Left colon (tissue), 2 donors: ENCODE data around the gene ACOX3. TPM values are rescaled to one million over a fixed set of nuclear protein-coding genes. Genes with fewer than 3 reads are reported as not detected.
A peak's percentile ranks its signal among the peaks of the same experiment; 100 is the strongest.
"Not testable (repeated sequence)": the region's sequence is repeated elsewhere in the genome, so short reads cannot be mapped to it uniquely, and the experiment has no call there.

ENCODE experiments used
- ATAC-seq: fragments of 200-7000 bp; cut with Tn5 transposase; one replicate; pipeline ENCODE4 v1.9.1; 2020; ENCODE audit warnings: mild to moderate bottlenecking, moderate library complexity
- DNase-seq, 2 donors: peaks; one replicate each; pipeline ENCODE4 v3.0.0-alpha.2; 2020
- intact Hi-C, 2 donors: fragments of 100-400 bp; cut with DNase I in 1 of 2; cut with micrococcal nuclease in 1 of 2; formaldehyde crosslinking; loops; one replicate each; pipeline versions ENCODE4 v1.11.2 to v1.14.0; 2022; cut with DNase I, micrococcal nuclease
- total RNA-seq, 2 donors: library from RNA; stranded (reverse); fragmentation: NEBNext Ultra II Directional; extraction: Animal tissue kit (Norgen Biotek cat#: 25700); gene quantifications; one replicate each; pipeline ENCODE4 v1.2.1, GENCODE V29; 2021
- donor health status: DM: no; HTN: no; CAD: no.
- donor health status: DM: yes; HTN: yes; CAD: no.

Gene ACOX3
- total RNA-seq, 2 donors from 2014 or later: 25.9 to 29.7 TPM

DNA sequence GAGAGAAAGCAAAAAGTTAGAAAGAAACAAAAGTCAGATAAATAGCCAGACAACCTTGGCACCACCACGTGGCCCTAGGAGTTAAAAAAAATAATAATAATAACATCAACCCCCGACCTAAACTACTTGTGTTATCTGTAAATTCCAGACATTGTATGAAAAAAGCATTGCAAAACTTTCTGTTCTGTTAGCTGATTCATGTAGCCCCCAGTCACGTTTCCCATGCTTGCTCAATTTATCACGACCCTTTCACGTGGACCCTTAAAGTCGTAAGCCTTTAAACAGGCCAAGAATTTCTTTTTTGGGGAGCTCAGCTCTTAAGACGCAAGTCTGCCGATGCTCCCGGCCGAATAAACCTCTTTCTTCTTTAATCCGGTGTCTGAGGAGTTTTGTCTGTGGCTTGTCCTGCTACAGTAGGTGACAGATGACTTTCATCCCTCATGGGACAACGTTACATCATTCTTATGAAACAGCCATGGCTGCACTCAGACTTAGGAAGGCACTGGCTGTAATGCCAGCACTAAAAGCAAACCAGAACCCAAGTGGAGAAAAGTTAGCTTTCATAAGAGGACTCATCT lies 520 bp downstream of the ACOX3 start:
- peak; percentile 32 for ATAC-seq
- intact Hi-C loops: no loop called here
- peak in 1 of 2 donors; percentile 28 for DNase-seq

DNA sequence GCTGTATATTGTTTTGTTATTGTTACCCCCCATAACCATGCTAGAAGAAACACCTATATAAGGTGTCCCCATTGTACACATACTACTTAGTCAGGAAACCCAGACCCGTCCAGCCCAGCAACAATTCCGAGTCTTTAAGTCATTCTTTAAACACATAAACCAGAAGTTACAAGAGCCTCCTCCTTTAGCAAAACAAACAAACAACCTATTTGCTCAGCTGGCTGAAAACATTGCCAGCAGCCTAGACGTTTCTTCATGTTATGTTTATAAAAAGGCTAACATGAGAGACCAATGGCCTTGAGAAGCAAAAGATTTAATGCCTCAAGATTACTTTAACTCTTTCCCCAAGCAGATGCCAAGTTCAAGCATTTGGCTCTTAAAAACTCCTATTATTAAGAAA lies 1.4 kb downstream of the ACOX3 start:
- intact Hi-C loops: no loop called here
- ATAC-seq: no peak
- no peak for DNase-seq

DNA sequence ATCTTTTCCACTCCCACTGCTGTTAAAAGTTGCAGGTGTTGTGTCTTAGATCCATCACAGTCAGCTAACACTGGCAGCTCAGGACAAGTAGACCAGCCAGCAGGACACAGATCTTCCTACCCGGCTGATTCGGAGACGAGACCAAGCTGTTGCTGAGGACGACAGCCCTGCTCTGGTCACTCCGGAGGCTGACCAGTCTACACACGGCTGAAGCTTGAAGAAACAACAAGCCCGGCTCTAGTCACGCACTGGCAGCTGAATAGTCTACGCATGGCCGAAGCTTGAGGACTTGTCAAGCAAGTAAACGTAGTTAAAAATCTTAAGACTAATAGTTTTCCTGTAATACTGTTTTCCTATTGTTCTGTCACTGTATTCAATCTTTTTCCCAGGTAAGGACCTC lies 1.8 kb downstream of the ACOX3 start:
- intact Hi-C loops: no loop called here
- DNase-seq: no peak
- no peak for ATAC-seq

DNA sequence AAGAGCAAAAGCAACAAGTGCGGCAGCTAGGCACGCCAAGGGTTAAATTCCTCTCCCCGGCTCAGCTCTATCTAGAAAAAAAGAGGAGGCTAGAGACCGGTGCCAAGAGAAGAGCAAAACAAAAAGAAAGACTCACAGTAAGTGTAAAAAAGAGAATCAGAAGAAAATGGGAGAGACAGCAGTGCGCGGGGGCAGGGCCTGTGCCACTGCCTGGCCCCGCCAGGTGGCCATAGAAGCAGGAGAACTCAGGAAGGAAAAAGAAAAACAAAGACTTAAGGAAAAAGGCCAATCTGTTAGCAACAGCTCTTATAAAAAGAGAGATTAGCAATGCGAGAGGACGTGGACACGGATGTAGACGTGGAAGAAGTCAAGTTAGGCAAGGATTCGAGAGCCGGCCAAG lies 3.2 kb downstream of the ACOX3 start:
- intact Hi-C loops: no loop called here
- ATAC-seq: no peak
- DNase-seq: no peak

DNA sequence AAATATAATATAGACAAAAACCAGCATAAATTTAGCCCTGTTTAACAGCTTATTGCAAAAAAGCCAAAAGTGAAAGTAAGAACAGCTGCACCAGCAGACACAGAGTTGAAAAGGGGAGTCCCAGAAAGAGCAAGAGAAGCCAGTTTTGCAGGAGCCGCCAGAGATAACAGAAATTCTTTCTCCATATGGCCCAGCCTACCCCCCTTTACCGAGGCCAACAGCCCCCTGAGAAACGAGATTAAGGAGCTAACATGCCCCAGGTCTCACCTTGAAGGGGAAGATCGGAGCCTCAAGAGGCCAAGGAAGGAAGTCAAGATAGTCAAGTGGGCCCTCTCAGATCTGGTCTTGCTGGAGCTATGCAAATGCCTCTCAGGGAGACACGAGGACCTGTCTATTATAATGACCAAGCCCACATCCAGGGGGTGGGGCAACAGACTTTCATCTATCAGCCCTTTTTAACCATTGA lies 4.8 kb downstream of the ACOX3 start:
- peak in 1 of 2 donors; percentile 28 for DNase-seq
- no peak for ATAC-seq
- intact Hi-C loops: no loop called here

DNA sequence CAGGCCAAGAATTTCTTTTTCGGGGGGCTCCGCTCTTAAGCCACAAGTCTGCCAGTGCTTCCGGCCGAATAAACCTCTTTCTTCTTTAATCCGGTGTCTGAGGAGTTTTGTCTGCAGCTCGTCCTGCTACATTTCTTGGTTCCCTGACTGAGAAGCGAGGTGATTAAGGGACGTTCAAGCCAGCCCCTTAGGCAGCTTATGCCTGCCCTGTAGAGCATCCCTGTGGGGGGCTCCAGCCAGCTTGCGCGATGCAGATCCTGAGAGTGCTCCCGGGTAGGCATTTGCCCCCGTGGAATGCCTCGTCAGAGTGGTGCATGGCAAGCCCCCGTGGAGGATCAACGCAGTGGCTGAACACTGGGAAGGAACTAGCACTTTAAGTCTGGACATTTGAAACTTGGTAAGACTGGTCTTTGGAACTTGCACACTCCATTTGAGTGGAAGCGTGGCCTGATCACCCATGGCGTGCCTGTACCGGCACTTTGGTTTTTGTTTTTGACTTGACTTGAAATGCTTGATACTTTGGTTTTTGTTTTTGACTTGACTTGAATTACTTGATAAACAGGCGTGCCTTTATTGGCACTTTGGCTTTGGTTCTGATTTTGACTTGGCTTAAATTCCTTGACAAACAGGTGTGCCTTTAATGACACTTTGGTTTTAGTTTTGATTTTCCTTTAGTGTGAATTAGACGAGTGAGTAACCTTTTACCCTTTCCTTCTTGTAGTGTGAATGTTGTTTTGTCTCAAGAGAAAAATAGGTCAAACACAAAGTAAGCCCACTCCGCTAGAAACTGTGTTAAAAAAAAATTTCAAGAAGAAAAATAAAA lies 6.1 kb downstream of the ACOX3 start:
- DNase-seq: no peak
- intact Hi-C loops: no loop called here
- ATAC-seq: peak; percentile 72

DNA sequence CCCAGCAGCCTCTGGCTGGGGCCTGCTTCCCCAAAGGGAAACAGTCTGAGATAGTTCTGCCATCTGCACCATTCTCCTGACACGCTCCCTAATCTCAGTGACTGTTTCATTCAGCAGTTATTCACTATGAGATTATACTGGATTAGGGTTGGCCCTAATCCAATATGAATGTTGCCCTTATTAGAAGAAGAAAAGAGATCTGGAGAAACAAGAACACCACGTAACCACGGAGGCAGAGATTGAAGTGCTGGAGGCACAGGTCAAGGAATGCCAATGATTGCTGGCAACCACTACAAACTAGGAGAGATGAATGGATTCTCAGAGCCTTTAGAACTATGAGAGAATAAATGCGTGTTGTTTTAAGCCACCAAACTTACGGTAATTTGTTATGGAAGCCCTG lies 7.4 kb downstream of the ACOX3 start:
- ATAC-seq (no peak), DNase-seq (no peak)
- intact Hi-C loops: no loop called here

DNA sequence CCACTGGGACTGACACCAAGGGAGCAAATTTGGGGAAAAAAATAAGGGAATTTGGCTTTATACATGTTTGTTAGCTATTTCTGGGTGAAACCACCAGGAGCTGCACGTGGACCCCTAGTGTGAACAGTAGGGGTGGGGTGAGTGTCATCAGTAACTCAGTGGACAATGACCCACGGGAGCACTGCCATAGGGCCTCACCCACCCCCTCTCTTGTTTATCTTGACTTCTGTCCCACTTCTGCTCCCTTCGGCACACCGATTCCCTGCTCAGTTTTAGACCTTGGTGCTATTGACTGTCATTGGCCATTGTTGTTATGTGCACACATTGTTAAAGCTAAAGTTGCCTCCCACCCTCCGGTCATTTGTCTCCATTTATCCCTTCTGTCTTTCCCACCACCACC lies 9.0 kb downstream of the ACOX3 start:
- DNase-seq (no peak), ATAC-seq (no peak)
- intact Hi-C loops: no loop called here

DNA sequence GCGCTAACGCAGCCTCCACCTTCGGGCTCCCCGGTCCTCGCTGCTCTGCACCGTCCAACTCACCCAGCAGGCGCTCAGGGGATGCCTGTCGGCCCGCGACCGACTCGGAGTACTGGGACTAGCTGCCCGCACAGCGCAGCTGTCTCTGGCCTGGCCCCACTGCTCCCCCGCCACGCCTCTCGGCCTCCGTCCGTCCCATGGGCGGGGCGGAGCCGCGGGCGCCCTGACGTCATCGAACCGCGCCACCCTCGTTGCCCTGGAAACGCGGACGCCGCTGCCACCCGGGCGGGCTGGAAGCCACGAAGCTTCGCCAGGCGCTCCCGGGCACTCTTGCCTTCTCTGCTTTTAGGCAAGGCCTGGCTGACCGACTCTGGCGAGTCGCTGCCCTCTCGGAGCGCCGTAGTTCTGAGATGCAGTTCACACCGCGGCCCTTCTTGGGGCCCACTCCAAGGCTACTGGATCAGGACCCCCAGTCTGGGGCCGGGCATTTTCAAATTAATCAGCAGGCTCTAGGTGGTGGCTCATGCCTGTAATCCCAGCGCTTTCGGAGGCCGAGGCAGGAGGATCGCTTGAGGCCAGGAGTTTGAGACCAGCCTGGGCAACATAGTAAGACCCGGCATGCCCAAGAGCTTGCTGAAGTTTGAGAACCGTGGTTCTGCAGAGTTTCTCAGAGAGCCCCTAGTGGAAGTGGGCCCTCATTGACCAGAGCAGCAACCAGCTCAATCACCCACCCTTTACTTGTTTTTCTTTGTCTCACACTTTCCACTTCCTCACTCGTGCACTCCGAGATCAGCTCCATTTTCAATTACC lies 12.0 kb downstream of the ACOX3 start:
- ATAC-seq: peak; percentile 99

DNA sequence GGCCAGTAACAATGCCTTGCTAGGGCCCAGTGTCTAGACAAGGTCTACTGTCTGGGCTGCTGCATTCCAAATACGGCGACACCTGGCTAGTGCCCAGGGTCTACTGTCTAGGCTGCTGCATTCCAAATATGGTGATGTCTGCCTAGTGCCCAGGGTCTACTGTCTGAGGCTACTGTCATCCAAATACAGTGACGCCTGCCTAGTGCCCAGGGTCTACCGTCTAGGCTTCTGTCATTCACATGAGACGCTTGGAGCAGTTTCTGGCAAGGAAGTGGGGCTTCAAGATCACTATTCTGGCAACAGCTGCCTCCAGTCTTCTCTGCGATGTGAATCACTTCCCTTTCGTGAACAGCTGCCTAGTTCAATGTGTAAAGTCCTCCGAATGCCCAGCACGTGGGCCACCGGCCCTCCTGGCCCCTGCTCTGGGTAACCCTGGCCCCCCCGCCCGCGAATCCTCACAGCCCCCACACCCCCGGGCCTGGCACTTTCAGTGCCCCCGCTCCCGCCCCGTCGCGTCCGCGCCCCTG lies 12.7 kb downstream of the ACOX3 start:
- intact Hi-C loops: no loop called here
- DNase-seq (no peak), ATAC-seq (peak; percentile 60)

More for the DNA sequence above, 12.0 kb downstream of the ACOX3 start:
- intact Hi-C loops: no loop called here
- peak; percentile 80 to 92 for DNase-seq

DNA sequence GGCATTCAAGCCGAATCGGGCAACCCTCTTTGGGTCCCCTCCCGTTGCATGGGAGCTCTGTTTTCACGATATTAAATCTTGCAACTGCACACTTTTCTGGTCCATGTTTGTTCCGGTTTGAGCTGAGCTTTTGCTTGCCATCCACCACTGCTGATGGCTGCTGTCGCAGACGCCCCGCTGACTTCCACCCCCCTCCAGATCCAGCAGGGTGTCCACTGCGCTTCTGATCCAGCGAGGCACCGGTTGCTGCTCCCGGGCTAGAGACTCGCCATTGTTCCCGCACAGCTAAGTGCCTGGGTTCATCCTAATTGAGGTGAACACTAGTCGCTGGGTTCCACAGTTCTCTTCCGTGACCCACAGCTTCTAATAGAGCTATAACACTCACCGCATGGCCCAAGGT lies 13.3 kb downstream of the ACOX3 start:
- ATAC-seq: no peak
- DNase-seq: no peak
- intact Hi-C loops: no loop called here

DNA sequence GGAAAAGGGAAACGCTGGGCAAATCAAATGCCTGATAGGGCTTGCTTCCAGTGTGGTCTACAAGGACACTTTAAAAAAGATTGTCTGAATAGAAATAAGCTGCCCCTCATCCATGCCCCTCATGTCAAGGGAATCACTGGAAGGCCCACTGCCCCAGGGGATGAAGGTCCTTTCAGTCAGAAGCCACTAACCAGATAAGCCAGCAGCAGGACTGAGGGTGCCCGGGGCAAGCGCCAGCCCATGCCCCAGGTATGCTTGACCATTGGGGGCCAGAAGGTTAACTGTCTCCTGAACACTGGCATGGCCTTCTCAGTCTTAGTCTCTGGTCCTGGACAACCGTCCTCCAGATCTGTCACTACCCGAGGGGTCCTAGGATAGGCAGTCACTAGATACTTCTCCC lies 17.7 kb downstream of the ACOX3 start:
- DNase-seq: no peak
- intact Hi-C loops: no loop called here
- no peak for ATAC-seq

DNA sequence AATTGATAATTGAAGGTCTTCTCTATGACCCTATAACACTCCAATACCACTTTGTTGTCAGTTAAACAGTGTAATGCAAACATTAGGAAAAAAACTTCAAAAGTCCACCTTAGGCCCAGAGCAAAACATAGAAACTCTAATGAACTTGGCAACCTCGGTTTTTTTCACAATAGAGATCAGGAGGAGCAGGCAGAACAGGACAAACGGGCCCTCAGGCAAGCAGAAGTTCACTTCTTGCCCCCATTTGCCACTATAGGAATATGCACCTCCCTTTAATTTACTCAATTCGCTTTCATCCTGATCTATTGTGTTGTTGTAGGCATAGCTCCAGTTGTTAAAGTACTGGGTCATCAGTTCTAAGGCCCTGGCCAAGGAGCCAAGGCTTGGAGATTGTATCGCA lies 18.2 kb downstream of the ACOX3 start:
- no peak for DNase-seq
- intact Hi-C loops: no loop called here
- no peak for ATAC-seq

DNA sequence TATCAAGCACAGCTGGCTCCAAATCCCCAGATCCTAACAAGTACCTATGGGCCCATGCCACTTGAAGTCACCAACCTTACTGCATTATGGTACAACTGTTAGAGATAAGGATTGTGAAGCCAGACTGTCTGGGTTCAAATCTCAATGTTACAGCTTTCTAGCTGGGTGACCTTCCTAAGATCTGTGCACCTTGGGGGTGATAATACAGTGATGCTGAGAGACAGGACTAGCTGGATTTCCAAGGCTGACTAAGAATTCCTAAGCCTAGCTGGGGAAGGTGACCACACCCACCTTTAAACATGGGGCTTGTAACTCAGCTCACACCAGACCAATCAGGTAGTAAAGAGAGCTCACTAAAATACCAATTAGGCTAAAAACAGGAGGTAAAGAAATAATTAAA lies 20.4 kb downstream of the ACOX3 start:
- intact Hi-C loops, ATAC-seq: not testable (repeated sequence)

DNA sequence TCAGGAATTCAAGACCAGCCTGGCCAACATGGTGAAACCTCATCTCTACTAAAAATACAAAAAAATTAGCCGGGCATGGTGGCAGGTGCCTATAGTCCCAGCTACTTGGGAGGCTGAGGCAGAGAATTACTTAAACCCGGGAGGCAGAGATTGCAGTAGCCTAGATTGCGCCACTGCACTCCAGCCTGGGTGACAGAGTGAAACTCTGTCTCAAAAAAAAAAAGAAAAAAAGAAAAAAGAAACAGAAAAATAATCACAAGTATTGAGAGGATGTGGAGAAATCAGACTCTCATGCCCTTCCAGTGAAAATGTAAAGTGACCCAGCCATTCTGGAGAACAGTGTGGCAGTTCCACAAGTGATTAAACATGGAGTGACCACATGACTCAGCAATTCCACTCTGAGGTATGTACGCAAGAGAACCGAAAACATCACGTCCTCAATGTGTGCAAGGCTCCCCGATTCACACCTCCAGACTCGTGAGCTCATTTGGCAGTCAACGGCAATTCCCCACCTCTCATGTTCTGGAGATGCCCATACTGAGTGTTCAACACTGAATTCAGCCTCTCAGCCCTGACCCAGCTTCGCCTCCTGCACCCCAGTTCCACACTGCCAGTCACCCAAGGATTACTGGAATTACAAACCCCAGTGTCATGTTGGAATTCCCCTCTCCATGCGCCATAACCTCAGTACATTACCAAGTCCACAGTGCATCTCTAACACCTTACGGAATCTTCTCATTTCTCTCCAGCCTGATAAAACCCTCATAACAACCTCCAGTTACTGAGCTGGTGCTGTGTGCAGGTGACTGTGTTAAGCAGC lies 21.1 kb downstream of the ACOX3 start:
- no peak for DNase-seq
- ATAC-seq: no peak

More for the DNA sequence above, 20.4 kb downstream of the ACOX3 start:
- DNase-seq: not testable (repeated sequence)

DNA sequence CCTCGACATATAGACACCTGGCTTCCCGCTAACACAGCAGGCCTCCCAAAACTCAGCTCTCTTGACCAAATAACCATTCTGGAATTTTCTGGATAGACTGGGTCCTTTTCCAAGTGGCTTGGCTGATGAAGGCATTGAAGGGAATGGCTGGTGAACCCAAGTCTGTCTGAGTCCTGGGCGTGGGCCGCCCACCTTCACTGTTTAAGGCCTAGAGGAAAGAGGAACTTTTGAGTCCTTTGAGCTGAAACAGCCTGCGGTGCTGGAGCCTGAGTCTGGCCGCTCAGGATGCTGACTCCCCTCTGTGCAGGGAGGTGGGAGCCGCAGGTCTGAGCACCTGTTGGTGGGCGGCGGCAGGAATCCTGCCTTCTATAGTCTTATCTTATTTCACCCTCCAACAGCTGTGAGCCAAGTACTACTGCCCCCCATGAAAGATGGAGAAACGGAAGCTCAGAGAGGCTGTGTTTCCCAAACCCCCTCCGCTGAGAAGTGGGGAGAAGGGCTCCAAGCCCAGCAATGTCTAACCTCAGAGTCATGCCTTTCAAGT lies 23.4 kb downstream of the ACOX3 start:
- intact Hi-C loops: no loop called here
- ATAC-seq (no peak), DNase-seq (no peak)

More for the DNA sequence above, 21.1 kb downstream of the ACOX3 start:
- intact Hi-C loops: no loop called here

DNA sequence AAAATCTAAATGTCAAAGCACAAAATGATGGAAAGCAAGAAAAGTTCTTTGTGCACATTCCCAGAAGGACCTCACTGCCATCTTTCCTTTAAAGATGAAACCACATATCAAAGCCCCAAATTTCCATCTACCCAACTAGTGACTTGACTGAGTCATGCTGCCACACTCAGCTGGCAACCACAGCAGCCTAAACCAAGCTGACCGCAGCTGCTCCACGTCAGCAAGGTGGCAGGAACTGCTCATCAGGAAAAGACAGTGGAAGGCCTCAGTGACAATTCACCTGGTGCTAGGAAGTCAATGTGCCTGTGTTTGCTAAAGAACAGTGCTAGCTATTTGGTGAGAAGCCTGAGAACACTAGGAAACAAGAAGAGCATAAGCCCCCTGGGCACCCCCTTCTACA lies 26.1 kb downstream of the ACOX3 start:
- intact Hi-C loops: no loop called here
- DNase-seq: no peak
- ATAC-seq: no peak

DNA sequence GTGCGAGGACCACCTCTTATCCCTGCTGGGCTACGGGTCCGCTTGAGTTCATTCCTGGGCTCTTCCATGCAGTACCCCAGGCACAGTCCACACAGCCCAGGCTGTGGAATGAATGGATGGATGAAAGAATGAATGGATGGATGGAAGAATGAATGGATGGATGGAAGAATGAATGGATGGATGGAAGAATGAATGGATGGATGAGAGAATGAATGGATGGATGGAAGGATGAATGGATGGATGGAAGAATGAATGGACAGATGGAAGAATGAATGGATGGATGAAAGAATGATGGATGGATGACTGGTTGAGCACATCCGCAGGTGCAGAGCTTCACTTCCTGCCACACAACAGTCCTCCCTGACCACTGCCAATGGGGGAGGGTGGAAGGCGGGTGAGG lies 28.2 kb downstream of the ACOX3 start:
- DNase-seq (no peak), ATAC-seq (no peak)
- intact Hi-C loops: no loop called here
